AG08395 (cell line): ENCODE measurements around the gene SLC17A4.

Experiments used
- DNase-seq: peaks from one replicate; pipeline ENCODE4 v3.0.0; 2012; ENCODE audit warnings: mixed read lengths, low spot score

SLC17A4 gene

GRCh38 chr6:25816252-25816651 is 61.7 kb downstream of the SLC17A4 start:
- DNase-seq = no peak

GRCh38 chr6:25821341-25821740 is 66.8 kb downstream of the SLC17A4 start:
- DNase-seq = no peak

GRCh38 chr6:25829375-25829774 is 74.8 kb downstream of the SLC17A4 start:
- DNase-seq = no peak

- DNase-seq = no peak
These were observed 75.9 kb downstream of the SLC17A4 start for GRCh38 chr6:25830458-25830857.
